Measurements from ENCODE around the gene MAP3K15. TPM values are rescaled to one million over a fixed set of nuclear protein-coding genes. Genes with fewer than 3 reads are reported as not detected.
"Not testable (repeated sequence)": the region's sequence is repeated elsewhere in the genome, so short reads cannot be mapped to it uniquely, and the experiment has no call there.

The MAP3K15 gene
- total RNA-seq, 1 donor = not detected

- TF ChIP-seq CTCF (IDR thresholded peaks at IDR 0.05; ENCODE audit: insufficient read depth, low read length) = no peak
- no peak overlapping the region for H3K4me3 ChIP-seq (ENCODE audit: low read depth, low read length)
- DNase-seq (ENCODE audit: low read depth) = no peak
Measured at GRCh38 chrX:19462879-19463278, 52.4 kb downstream of the MAP3K15 start.

- TF ChIP-seq CTCF (IDR thresholded peaks at IDR 0.05; ENCODE audit: insufficient read depth, low read length) = no peak
- H3K4me3 ChIP-seq (ENCODE audit: low read depth, low read length) = no peak overlapping the region
- no peak for DNase-seq (ENCODE audit: low read depth)
Measured at GRCh38 chrX:19462231-19462630, 53.1 kb downstream of the MAP3K15 start.

- no peak for TF ChIP-seq CTCF (IDR thresholded peaks at IDR 0.05; ENCODE audit: insufficient read depth, low read length)
- no peak for DNase-seq (ENCODE audit: low read depth)
- H3K4me3 ChIP-seq (ENCODE audit: low read depth, low read length) = no peak overlapping the region
Measured at GRCh38 chrX:19457662-19458061, 57.6 kb downstream of the MAP3K15 start.

GRCh38 chrX:19448077-19448476 is 67.2 kb downstream of the MAP3K15 start:
- DNase-seq (ENCODE audit: low read depth) = no peak
- no peak for TF ChIP-seq CTCF (IDR thresholded peaks at IDR 0.05; ENCODE audit: insufficient read depth, low read length)
- H3K4me3 ChIP-seq (ENCODE audit: low read depth, low read length) = no peak overlapping the region

- no peak overlapping the region for H3K4me3 ChIP-seq (ENCODE audit: low read depth, low read length)
- no peak for TF ChIP-seq CTCF (IDR thresholded peaks at IDR 0.05; ENCODE audit: insufficient read depth, low read length)
- no peak for DNase-seq (ENCODE audit: low read depth)
Measured at GRCh38 chrX:19446397-19446796, 68.9 kb downstream of the MAP3K15 start.

- not testable (repeated sequence) for DNase-seq (ENCODE audit: low read depth); H3K4me3 ChIP-seq (ENCODE audit: low read depth, low read length)
Measured at GRCh38 chrX:19445772-19446171, 69.5 kb downstream of the MAP3K15 start.

- DNase-seq (ENCODE audit: low read depth) = no peak
- TF ChIP-seq CTCF (IDR thresholded peaks at IDR 0.05; ENCODE audit: insufficient read depth, low read length) = no peak
- no peak overlapping the region for H3K4me3 ChIP-seq (ENCODE audit: low read depth, low read length)
Measured at GRCh38 chrX:19443869-19444526, 71.3 kb downstream of the MAP3K15 start.
